SHP77 treated with DMSO at 0.1 percent for 48 hours (cell line): ENCODE results near the gene CFDP1.
"Not testable (repeated sequence)": the region's sequence is repeated elsewhere in the genome, so short reads cannot be mapped to it uniquely, and the experiment has no call there.

ENCODE experiments used
- DNase-seq: peaks from one replicate; lab custom pipeline; 2025; lab: John Stamatoyannopoulos, UW

Gene CFDP1

GRCh38 chr16:75458439-75458838 is 25.1 kb upstream of the CFDP1 start:
- no peak for DNase-seq

DNA sequence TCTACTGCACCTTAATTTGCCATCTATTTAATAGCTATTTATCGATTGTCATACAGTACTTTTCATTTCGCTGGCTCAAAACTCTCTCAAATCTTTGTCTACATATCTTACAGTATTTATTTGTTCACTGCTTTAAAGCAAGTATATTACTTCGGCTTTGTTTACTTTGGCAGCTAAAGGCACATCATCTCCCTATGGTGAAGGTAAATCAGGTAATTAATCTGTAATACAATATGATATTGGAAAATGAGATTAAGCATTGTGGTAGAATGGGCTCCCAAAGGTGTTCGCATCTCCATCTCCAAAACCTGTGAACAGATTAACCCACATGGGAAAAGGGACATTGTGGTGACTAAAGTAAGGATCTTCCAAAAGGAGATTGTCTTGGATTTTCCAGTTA is 24.7 kb upstream of the CFDP1 start:
- DNase-seq: no peak

DNA sequence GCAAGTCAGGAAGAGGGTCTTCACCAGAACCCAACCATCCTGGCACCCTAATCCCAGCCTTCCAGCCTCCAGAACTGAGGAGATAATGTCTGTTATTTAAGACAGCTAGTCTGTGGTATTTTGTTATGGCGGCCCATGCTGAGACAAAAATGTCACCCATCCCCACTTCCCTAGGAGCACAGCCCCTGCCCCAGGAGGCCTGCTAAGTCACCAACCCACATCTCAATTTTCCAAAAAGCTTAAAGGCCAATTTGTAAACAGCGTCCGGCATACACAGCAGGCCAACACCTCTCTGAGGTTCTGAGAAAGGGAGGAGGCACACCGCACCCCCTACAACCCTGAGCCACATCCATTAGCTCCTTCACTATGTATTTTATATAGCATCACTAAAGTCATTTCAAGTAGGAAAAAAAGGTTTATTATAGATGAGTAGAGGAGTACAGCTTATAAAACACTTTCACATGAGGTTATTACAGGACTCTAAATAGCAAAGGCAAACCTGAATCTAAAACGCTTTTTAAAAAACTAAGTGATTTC is 24.2 kb upstream of the CFDP1 start:
- no peak for DNase-seq

DNA sequence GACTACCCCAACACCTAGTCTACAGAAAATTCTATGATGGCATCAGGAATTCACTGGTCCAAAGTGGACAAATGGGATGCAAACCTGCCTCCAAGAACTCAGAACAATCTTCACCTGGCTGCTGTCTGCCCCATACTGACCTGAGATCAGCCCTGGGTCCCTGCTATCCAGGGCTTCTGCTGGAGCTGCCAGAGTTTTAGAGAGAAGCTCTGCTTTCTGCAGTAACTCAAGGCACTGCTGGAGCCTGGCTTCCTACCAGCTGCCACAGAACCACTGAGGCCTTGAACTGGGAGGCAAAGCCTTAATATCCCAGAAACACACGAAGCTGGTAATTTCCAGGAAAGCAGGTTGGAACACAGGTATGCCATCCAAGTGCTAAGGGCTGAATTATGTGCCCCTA is 23.7 kb upstream of the CFDP1 start:
- no peak for DNase-seq

DNA sequence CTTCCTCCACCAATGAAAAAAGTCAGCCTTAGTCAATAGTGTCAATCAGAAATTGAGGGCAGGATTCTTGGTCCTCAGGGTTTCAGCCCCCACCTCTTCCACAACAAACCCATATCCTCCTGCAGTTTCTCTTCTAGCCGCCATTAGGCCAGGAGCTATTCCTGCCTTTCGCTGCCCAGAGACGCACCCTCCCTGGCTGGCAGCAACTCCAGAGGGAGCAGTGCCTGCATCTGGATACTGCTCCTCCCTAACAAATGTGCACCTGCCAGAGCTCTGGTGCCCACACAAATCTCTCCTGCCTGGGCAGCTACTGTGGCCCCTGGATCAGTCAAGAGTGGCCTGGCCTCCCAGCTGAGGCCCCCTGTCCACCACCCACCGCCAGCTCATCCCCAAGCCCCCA is 23.2 kb upstream of the CFDP1 start:
- DNase-seq: not testable (repeated sequence)

DNA sequence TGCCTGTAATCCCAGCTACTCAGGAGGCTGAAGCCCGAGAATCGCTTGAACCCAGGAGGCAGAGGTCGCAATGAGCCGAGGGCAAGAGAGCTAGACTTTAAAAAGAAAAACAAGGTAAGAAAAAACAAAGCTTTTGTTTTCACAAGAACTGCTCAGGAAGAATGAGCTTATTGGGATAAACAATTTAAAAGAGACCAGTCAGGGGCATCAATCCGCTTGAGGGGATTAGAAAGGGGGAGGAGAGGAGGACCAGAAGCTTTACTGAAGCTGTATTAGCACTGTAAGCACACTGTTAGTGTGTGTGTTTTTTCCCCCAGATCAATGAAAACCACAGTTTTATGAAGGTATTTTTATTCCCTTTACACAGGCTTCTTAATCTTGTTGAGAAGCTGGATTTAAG is 22.4 kb upstream of the CFDP1 start:
- DNase-seq: no peak

GRCh38 chr16:75452464-75453190 is 19.3 kb upstream of the CFDP1 start:
- DNase-seq: no peak

GRCh38 chr16:75446416-75446815 is 13.1 kb upstream of the CFDP1 start:
- no peak for DNase-seq

- no peak for DNase-seq
Measured at GRCh38 chr16:75445298-75445697, 12.0 kb upstream of the CFDP1 start.

- no peak for DNase-seq
Measured at GRCh38 chr16:75443298-75443697, 10.0 kb upstream of the CFDP1 start.

DNA sequence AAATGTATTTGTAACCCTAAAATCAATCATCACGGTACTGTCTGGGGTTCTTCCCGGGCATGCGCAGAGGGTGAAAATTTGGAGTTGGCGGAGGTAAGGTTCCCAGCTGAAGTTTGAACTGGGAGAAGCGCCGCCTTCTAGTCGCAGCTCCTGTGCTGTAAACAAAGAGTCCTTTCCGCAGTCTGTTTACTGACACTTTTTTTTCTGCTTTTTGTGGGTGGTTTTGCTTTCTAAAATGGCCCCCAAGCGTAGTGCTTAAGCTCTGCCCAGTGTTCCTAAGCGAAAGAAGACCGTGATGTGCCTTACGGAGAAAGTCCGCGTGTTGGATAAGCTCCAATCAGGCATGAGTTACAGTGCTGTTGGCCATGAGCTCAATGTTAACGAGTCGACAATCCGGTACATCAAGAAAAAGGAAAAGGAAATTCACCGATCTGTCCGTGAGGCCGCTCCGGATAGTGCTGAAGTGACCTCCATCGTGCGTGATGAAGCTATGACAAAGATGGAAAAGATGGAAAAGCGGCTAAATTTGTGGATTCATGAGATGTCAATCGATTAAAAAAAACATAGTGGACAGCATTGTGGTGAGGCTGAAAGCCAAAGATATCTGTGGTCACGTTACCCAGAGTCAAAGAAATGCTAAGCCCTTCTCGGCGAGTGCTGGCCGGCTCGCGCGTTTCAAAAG is 570 bp upstream of the CFDP1 start:
- peak; percentile 98 for DNase-seq

DNA sequence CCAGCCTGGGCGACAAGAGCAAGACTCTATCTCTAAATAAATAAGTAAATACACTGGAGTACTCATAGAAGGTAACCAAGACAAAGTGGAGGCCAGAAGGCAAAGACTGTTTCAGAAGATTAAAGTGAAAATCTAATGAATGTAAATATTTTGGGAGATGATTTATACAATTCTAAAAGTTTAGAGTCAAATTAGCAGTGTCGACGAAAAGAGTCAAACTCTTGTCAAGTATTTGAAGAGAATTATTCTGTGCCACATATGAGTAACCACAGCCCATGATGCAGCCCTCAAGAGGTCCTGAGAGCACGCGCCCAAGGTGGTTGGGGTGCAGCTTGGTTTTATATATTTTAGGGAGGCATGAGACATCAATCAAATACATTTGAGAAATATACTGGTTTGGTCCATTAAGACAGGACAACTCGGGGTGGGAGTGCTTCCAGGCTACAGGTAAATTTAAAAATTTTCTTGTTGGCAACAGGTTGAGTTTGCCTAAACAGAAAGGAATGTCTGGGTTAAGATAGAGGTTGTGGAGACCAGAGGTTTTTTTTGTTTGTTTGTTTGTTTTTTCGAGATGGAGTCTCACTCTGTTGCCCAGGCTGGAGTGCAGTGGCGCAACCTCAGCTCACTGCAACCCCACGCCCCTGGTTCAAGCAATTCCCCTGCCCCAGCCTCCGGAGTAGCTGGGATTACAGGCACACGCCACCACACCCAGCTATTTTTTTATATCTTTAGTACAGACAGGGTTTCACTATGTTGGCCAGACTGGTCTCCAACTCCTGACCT is 3.5 kb downstream of the CFDP1 start:
- DNase-seq: no peak

- DNase-seq: not testable (repeated sequence)
Measured at GRCh38 chr16:75426524-75426923, 6.8 kb downstream of the CFDP1 start.

- not testable (repeated sequence) for DNase-seq
Measured at GRCh38 chr16:75424105-75424762, 9.1 kb downstream of the CFDP1 start.

DNA sequence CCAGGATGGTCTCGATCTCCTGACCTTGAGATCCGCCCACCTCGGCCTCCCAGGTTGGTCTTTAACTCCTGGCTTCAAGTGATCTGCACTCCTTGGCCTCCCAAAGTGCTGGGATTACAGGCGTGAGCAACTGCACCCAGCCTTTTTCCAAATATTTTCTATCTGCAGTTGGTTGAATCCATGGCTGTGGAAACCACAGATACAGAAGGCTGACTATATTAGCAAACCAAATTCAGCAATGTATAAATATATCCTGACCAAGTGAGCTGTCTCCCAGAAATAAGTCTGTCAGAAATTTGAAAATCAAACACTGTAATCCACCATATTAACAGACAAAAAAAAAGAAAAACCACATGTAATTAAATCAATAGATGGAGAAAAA is 9.6 kb downstream of the CFDP1 start:
- no peak for DNase-seq

- DNase-seq: no peak
Measured at GRCh38 chr16:75421820-75422126, 11.5 kb downstream of the CFDP1 start.

GRCh38 chr16:75420987-75421819 is 12.1 kb downstream of the CFDP1 start:
- no peak for DNase-seq

GRCh38 chr16:75416904-75417565 is 16.3 kb downstream of the CFDP1 start:
- DNase-seq: no peak

DNA sequence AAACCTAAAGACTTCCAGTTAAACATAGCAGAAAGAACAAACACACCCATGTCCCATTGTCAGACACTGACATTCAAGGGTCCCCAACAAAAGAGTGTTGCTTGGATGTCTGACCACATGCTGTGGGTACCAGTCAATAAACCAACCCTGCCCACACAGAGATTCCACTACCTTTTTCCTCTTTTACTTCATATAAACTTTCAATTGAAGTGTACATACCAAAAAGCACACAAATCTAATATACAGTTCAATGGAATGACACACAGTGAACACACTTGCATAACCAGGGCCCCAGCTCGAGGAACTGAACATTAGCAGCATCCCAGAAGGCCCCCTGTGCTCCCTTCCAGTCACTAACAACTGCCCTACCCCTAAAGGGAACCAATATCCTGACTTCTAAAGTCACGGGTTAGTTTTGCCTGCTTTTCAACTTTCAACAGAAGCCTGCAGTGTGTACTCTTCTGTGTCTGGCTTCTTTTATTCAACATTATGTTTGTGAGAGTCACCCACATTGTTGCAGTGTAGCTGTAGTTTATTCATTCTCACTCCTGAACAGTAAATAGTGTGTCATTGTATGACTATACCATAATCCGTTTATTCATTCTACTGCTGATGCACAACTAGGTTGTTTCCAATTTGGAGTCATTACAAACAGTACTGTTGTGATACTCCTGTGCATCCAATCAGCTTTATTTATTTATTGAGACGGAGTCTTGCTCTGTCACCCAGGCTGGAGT is 18.0 kb downstream of the CFDP1 start:
- DNase-seq: no peak

GRCh38 chr16:75413951-75414350 is 19.4 kb downstream of the CFDP1 start:
- DNase-seq: no peak
